ENCODE data around the gene CXCL11. TPM values are rescaled to one million over a fixed set of nuclear protein-coding genes. Genes with fewer than 3 reads are reported as not detected.
A peak's percentile ranks its signal among the peaks of the same experiment; 100 is the strongest.

The CXCL11 gene
- total and polyA plus RNA-seq, 10 of the 15 experiments (the other 5 are each of a cell fraction or from before 2014, with no cell fraction given): 0.04 TPM; not detected in 9

- Histone ChIP-seq H3K27me3 (replicated peaks in 1 of 2; ENCODE audit: control insufficient read depth in 2 of 2, insufficient read depth in 2 of 2, low read length in 1 of 2) (no peaks in the 10 kb centered on the region; a peak in 1 of 4 replicates), H3K79me2 (ENCODE audit: control insufficient read depth, insufficient read depth, low read length) (no peaks in the 10 kb centered on the region), H3K4me1 (ENCODE audit: control insufficient read depth, insufficient read depth, low read length) (peaks cover 49% of the 10 kb centered on the region), H4K20me1 (ENCODE audit: control insufficient read depth, insufficient read depth) (no peaks in the 10 kb centered on the region), H3K27ac (ENCODE audit: control insufficient read depth, insufficient read depth) (peak overlapping the region; percentile 85), H2AFZ (ENCODE audit: control insufficient read depth, low read depth, low read length) (peak overlapping the region; percentile 74), H3K36me3 (ENCODE audit: control insufficient read depth in 2 of 2, insufficient read depth in 2 of 2, low read length in 1 of 2) (no peaks in the 10 kb centered on the region), H3K4me3 (peak overlapping the region; percentile 32; the same call in 1 of the 2 replicates), H3K9ac (ENCODE audit: control insufficient read depth, insufficient read depth, low read length) (peak overlapping the region; percentile 15), H3K9me3 (replicated peaks; ENCODE audit: control insufficient read depth, insufficient read depth, low read length) (no peaks in the 10 kb centered on the region; the same call in 2 of the 3 replicates), H3K4me2 (ENCODE audit: control insufficient read depth, insufficient read depth) (peak overlapping the region; percentile 96)
- WGBS (ENCODE audit: insufficient coverage, insufficient replicate concordance, low lambda C conversion rate, missing lambda C conversion rate): 7% methylated on average over 13 of the region's 13 CpGs
- RAD21 ChIA-PET (ENCODE audit: unreplicated experiment): interaction anchor here (0.8 to 1.0 kb wide), 3 partner anchors 16 to 47 kb away, joined by 3 to 5 read pairs (median 4); no protein-coding TSS in a partner anchor
- CTCF ChIA-PET: interaction anchor here (1.0 to 1.6 kb wide), 4 partner anchors 16 to 50 kb away, joined by 3 to 12 read pairs (median 5); no protein-coding TSS in a partner anchor
- peak; percentile 60 for DNase-seq (ENCODE audit: low read depth, low spot score)
- SMC1A ChIA-PET (ENCODE audit: uncharacterized antibody, unreplicated experiment): interaction anchor here (1.0 to 1.6 kb wide), 5 partner anchors 16 to 72 kb away, joined by 3 to 12 read pairs (median 6); partner anchors contain the start of gene SDAD1
- no TSS peak for BruUV-seq (replicated peaks)
- POLR2A ChIA-PET: no interaction called here
- in situ Hi-C loops (cut with MboI) (no loop called here), intact Hi-C loops (cut with micrococcal nuclease; ENCODE audit: unreplicated experiment) (loop anchor here (5.0 kb wide), 1 partner anchor 45 kb away; no protein-coding TSS in a partner anchor)
- ATAC-seq: peak; percentile 88
- peak; percentile 83 for FAIRE-seq
- TF ChIP-seq POLR2AphosphoS2 (IDR thresholded peaks at IDR 0.05; ENCODE audit: low read depth, low read length): no peak
- TF ChIP-seq FOS (IDR thresholded peaks at IDR 0.05; ENCODE audit: borderline replicate concordance, extremely low read depth, insufficient read length): no peak
- TF ChIP-seq ZNF592 (IDR thresholded peaks at IDR 0.05): no peak
- TF ChIP-seq SMC3 (IDR thresholded peaks at IDR 0.05; ENCODE audit: borderline replicate concordance, low read length): no peak
- TF ChIP-seq PKNOX1 (IDR thresholded peaks at IDR 0.05): peak; percentile 12; the same call in 1 of the 2 replicates
- TF ChIP-seq RB1 (IDR thresholded peaks at IDR 0.05; ENCODE audit: borderline replicate concordance): no peak
- no peak for TF ChIP-seq NR2C1 (IDR thresholded peaks at IDR 0.05)
- no peak for TF ChIP-seq ZNF622 (IDR thresholded peaks at IDR 0.05)
- peak; percentile 43; the same call in 1 of the 2 replicates for TF ChIP-seq GABPA (IDR thresholded peaks at IDR 0.05; ENCODE audit: low read depth)
- TF ChIP-seq, protein P1, sequence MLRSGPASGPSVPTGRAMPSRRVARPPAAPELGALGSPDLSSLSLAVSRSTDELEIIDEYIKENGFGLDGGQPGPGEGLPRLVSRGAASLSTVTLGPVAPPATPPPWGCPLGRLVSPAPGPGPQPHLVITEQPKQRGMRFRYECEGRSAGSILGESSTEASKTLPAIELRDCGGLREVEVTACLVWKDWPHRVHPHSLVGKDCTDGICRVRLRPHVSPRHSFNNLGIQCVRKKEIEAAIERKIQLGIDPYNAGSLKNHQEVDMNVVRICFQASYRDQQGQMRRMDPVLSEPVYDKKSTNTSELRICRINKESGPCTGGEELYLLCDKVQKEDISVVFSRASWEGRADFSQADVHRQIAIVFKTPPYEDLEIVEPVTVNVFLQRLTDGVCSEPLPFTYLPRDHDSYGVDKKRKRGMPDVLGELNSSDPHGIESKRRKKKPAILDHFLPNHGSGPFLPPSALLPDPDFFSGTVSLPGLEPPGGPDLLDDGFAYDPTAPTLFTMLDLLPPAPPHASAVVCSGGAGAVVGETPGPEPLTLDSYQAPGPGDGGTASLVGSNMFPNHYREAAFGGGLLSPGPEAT (IDR thresholded peaks at IDR 0.05; ENCODE audit: low read depth): peak; percentile 82
- TF ChIP-seq, protein P2, sequence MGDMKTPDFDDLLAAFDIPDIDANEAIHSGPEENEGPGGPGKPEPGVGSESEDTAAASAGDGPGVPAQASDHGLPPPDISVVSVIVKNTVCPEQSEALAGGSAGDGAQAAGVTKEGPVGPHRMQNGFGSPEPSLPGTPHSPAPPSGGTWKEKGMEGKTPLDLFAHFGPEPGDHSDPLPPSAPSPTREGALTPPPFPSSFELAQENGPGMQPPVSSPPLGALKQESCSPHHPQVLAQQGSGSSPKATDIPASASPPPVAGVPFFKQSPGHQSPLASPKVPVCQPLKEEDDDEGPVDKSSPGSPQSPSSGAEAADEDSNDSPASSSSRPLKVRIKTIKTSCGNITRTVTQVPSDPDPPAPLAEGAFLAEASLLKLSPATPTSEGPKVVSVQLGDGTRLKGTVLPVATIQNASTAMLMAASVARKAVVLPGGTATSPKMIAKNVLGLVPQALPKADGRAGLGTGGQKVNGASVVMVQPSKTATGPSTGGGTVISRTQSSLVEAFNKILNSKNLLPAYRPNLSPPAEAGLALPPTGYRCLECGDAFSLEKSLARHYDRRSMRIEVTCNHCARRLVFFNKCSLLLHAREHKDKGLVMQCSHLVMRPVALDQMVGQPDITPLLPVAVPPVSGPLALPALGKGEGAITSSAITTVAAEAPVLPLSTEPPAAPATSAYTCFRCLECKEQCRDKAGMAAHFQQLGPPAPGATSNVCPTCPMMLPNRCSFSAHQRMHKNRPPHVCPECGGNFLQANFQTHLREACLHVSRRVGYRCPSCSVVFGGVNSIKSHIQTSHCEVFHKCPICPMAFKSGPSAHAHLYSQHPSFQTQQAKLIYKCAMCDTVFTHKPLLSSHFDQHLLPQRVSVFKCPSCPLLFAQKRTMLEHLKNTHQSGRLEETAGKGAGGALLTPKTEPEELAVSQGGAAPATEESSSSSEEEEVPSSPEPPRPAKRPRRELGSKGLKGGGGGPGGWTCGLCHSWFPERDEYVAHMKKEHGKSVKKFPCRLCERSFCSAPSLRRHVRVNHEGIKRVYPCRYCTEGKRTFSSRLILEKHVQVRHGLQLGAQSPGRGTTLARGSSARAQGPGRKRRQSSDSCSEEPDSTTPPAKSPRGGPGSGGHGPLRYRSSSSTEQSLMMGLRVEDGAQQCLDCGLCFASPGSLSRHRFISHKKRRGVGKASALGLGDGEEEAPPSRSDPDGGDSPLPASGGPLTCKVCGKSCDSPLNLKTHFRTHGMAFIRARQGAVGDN (IDR thresholded peaks at IDR 0.05): no peak
Measured at GRCh38 chr4:76011700-76012387, 24.0 kb downstream of the CXCL11 start.
